ENCODE data around the gene FAM170B.

GRCh38 chr10:49118430-49119074 is 15.3 kb downstream of the FAM170B start:
- no peak for TF ChIP-seq NR3C1 (CRISPR knock-in tag; conservative IDR thresholded peaks at IDR 0.05; ENCODE audit: low read depth)
- no peak for TF ChIP-seq GRHL2 (CRISPR knock-in tag; IDR thresholded peaks at IDR 0.05; ENCODE audit: insufficient replicate concordance, severe bottlenecking)
